ENCODE data around the gene OGDHL.

- TF ChIP-seq CTCF (IDR thresholded peaks at IDR 0.05 in 4 of 5, conservative IDR thresholded peaks at IDR 0.05 in 1 of 5) (no peak), POLR2A (IDR thresholded peaks at IDR 0.05) (no peak)
Measured at GRCh38 chr10:49760789-49761188, 1.3 kb downstream of the OGDHL start.
